IMR-90 (cell line): ENCODE measurements around the gene DET1. TPM values are rescaled to one million over a fixed set of nuclear protein-coding genes. Genes with fewer than 3 reads are reported as not detected.
"Not testable (repeated sequence)": the region's sequence is repeated elsewhere in the genome, so short reads cannot be mapped to it uniquely, and the experiment has no call there.

ENCODE experiments used
- ATAC-seq: fragments of 200-7000 bp; cut with Tn5 transposase; 2 replicates; pipeline ENCODE4 v1.9.1; 2020; ENCODE audit warnings: low read depth, mild to moderate bottlenecking, moderate library complexity
- BruUV-seq: library from RNA; stranded (reverse); fragments of 400-500 nt; replicated peaks from 2 replicates; lab custom pipeline; 2021; lab: Mats Ljungman, UMichigan
- CTCF ChIA-PET: fragments of 300-600 bp; formaldehyde crosslinking; extraction: SDS; loops from one replicate; lab custom pipeline; 2021; ENCODE audit warnings: antibody characterized with exemption; lab: Yijun Ruan, JAX
- POLR2A ChIA-PET: fragments of 300-600 bp; sonication (Branson Sonifier 250); formaldehyde crosslinking; loops from one replicate; lab custom pipeline; 2022; ENCODE audit warnings: antibody characterized with exemption; ENCODE audit not compliant: unreplicated experiment; lab: Charles Lee
- DNase-seq: peaks from one replicate; pipeline ENCODE4 v3.0.0; 2013
- H2AFZ ChIP-seq: replicated peaks from 2 replicates; pipeline ENCODE3; 2013; ENCODE audit warnings: low read length, mild to moderate bottlenecking; ENCODE audit not compliant: poor library complexity
- H2AK5ac ChIP-seq: 2 replicates; pipeline ENCODE4 v1.6.1; 2013; ENCODE audit warnings: low read depth, low read length, inconsistent platforms
- H2AK9ac ChIP-seq: replicated peaks from 2 replicates; pipeline ENCODE3; 2013; ENCODE audit warnings: mild to moderate bottlenecking, low read depth, low read length, moderate library complexity; ENCODE audit not compliant: poor library complexity
- H2BK120ac ChIP-seq: 2 replicates; pipeline ENCODE4 v1.6.1; 2013; ENCODE audit warnings: low read depth, low read length, inconsistent platforms
- H2BK15ac ChIP-seq: 3 replicates; pipeline ENCODE4 v1.6.1; 2013; ENCODE audit warnings: low read depth, low read length, inconsistent platforms
- H2BK20ac ChIP-seq: 2 replicates; pipeline ENCODE4 v1.6.1; 2013; ENCODE audit warnings: low read depth, mild to moderate bottlenecking, inconsistent platforms, low read length, moderate library complexity
- H2BK5ac ChIP-seq: 2 replicates; pipeline ENCODE4 v1.6.1; 2013; ENCODE audit warnings: mild to moderate bottlenecking, low read depth, low read length, inconsistent platforms; ENCODE audit not compliant: poor library complexity, severe bottlenecking
- H3K14ac ChIP-seq: replicated peaks from 2 replicates; pipeline ENCODE4 v1.6.1; 2013; ENCODE audit warnings: low read depth, low read length, inconsistent platforms
- H3K18ac ChIP-seq: 2 replicates; pipeline ENCODE4 v1.6.1; 2013; ENCODE audit warnings: low read depth, low read length, control low read depth
- H3K23ac ChIP-seq: 2 replicates; pipeline ENCODE4 v1.6.1; 2013; ENCODE audit warnings: low read depth, low read length, inconsistent platforms
- H3K27ac ChIP-seq: 2 replicates; pipeline ENCODE4 v1.5.1; 2013; ENCODE audit warnings: mild to moderate bottlenecking, control low read depth, low read length; ENCODE audit not compliant: insufficient read depth
- H3K27me3 ChIP-seq: 2 replicates; pipeline ENCODE4 v1.6.1; 2013; ENCODE audit warnings: low read length; ENCODE audit not compliant: control insufficient read depth, insufficient read depth
- H3K36me3 ChIP-seq: 2 replicates; pipeline ENCODE4 v1.6.1; 2013; ENCODE audit warnings: low read length, mixed read lengths; ENCODE audit not compliant: control insufficient read depth, insufficient read depth
- H3K4ac ChIP-seq: 2 replicates; pipeline ENCODE4 v1.6.1; 2013; ENCODE audit warnings: low read depth, low read length, inconsistent platforms
- H3K4me1 ChIP-seq: 2 replicates; pipeline ENCODE4 v1.6.1; 2013; ENCODE audit warnings: low read length, mixed read lengths; ENCODE audit not compliant: control insufficient read depth, insufficient read depth
- H3K4me2 ChIP-seq: 2 replicates; pipeline ENCODE4 v1.6.1; 2013; ENCODE audit warnings: low read depth, mild to moderate bottlenecking, control low read depth, low read length, moderate library complexity
- H3K4me3 ChIP-seq: 2 replicates; pipeline ENCODE4 v1.5.1; 2013; ENCODE audit warnings: low read depth, mild to moderate bottlenecking, control low read depth, low read length, moderate library complexity; ENCODE audit not compliant: insufficient read depth
- H3K56ac ChIP-seq: 2 replicates; pipeline ENCODE4 v1.6.1; 2013; ENCODE audit warnings: low read length, inconsistent platforms; ENCODE audit not compliant: insufficient read depth; ENCODE audit errors: extremely low read depth
- H3K79me1 ChIP-seq, 2 experiments: 2 replicates each; pipeline ENCODE4 v1.6.1; 2013; ENCODE audit warnings: low read length in 2 of 2, inconsistent platforms in 1 of 2, low read depth in 1 of 2
- H3K9ac ChIP-seq: 2 replicates; pipeline ENCODE4 v1.6.1; 2013; ENCODE audit warnings: low read depth, low read length, control low read depth
- H3K9me1 ChIP-seq: 2 replicates; pipeline ENCODE4 v1.6.1; 2013; ENCODE audit warnings: low read length, inconsistent platforms; ENCODE audit not compliant: insufficient read depth
- H3K9me3 ChIP-seq: 2 replicates; pipeline ENCODE4 v1.6.1; 2013; ENCODE audit warnings: low read length; ENCODE audit not compliant: control insufficient read depth, insufficient read depth
- H4K20me1 ChIP-seq: 2 replicates; pipeline ENCODE4 v1.6.1; 2013; ENCODE audit warnings: low read length, inconsistent platforms; ENCODE audit not compliant: insufficient read depth
- H4K5ac ChIP-seq: 2 replicates; pipeline ENCODE4 v1.6.1; 2013; ENCODE audit warnings: mild to moderate bottlenecking, low read depth, low read length, control low read depth
- H4K8ac ChIP-seq, 2 experiments: 2 replicates each; pipeline ENCODE4 v1.6.1; 2013; ENCODE audit warnings: low read depth in 2 of 2, low read length in 2 of 2, control low read depth in 1 of 2, inconsistent platforms in 1 of 2
- H4K91ac ChIP-seq: 2 replicates; pipeline ENCODE4 v1.6.1; 2013; ENCODE audit warnings: low read depth, low read length, inconsistent platforms; ENCODE audit not compliant: insufficient read depth
- CHD1 ChIP-seq: IDR thresholded peaks from 2 replicates; pipeline ENCODE4 v1.6.1; 2012; ENCODE audit warnings: low read depth, low read length, improper control_type of control experiment
- CTCF ChIP-seq: conservative IDR thresholded peaks from 2 replicates; pipeline ENCODE4 v1.5.1; 2012; ENCODE audit warnings: mild to moderate bottlenecking, low read depth, low read length, improper control_type of control experiment
- FOS ChIP-seq: fragments of 150-350 bp; IDR thresholded peaks from 2 replicates; pipeline ENCODE4 v1.6.1; 2016; ENCODE audit warnings: low read depth, low read length
- MAFK ChIP-seq: IDR thresholded peaks from 2 replicates; pipeline ENCODE4 v1.6.1; 2012; ENCODE audit warnings: low read depth, low read length, improper control_type of control experiment
- MAZ ChIP-seq: IDR thresholded peaks from 2 replicates; pipeline ENCODE4 v1.6.1; 2012; ENCODE audit warnings: low read depth, mild to moderate bottlenecking, low read length, improper control_type of control experiment, moderate library complexity, borderline replicate concordance
- NFE2L2 ChIP-seq: fragments of 150-350 bp; IDR thresholded peaks from 2 replicates; pipeline ENCODE4 v1.6.1; 2016; ENCODE audit warnings: low read depth, mild to moderate bottlenecking, low read length
- POLR2A ChIP-seq: IDR thresholded peaks from 2 replicates; pipeline ENCODE4 v1.6.1; 2012; ENCODE audit warnings: mild to moderate bottlenecking, low read depth, low read length
- RFX5 ChIP-seq: IDR thresholded peaks from 2 replicates; pipeline ENCODE4 v1.8.0; 2012; ENCODE audit warnings: low read depth, mild to moderate bottlenecking, low read length, moderate library complexity
- SMC3 ChIP-seq: fragments of 150-350 bp; IDR thresholded peaks from 2 replicates; pipeline ENCODE4 v1.6.1; 2016; ENCODE audit warnings: low read depth, mild to moderate bottlenecking, antibody characterized with exemption, low read length, moderate library complexity
- WGBS, 2 experiments: methylation state at CpG; one replicate each; pipeline versions ENCODE4 v1.1.5 to v1.1.7; 2013; ENCODE audit warnings: missing lambda C conversion rate in 2 of 2; ENCODE audit not compliant: insufficient read length in 1 of 2; ENCODE audit errors: extremely low coverage in 2 of 2; 5-methylcytosine and 5-hydroxymethylcytosine counted together
- dilution Hi-C: fragments of 300-500 bp; cut with HindIII; formaldehyde crosslinking; loops from one replicate; pipeline ENCODE4 v1.14.3; 2018; ENCODE audit warnings: low sequenced_read_pairs; ENCODE audit not compliant: unreplicated experiment
- in situ Hi-C: fragments of 300-500 bp; cut with MboI; formaldehyde crosslinking; loops from 3 replicates; pipeline ENCODE4 v1.14.3; 2019; ENCODE audit warnings: low sequenced_read_pairs, inconsistent platforms, mixed read lengths
- intact Hi-C: fragments of 100-400 bp; cut with micrococcal nuclease; formaldehyde crosslinking; loops from 2 replicates; pipeline ENCODE4 v1.10.0; 2022
- polyA plus RNA-seq, 3 experiments: library from polyadenylated mRNA; depleted of rRNA; stranded (reverse); fragments of >200 nt; gene quantifications; 2 replicates each; pipeline ENCODE4 v1.2.3, GENCODE V29; 2012; ENCODE audit warnings: low replicate concordance in 1 of 3
- total RNA-seq: library from RNA; depleted of rRNA; stranded (reverse); fragments of >200 nt; gene quantifications from 2 replicates; pipeline ENCODE4 v1.2.3, GENCODE V29; 2012

DET1 gene
- total and polyA plus RNA-seq, 2 of the 4 experiments (the other 2 are of a cell fraction), result 5.6 to 9.1 TPM

DNA sequence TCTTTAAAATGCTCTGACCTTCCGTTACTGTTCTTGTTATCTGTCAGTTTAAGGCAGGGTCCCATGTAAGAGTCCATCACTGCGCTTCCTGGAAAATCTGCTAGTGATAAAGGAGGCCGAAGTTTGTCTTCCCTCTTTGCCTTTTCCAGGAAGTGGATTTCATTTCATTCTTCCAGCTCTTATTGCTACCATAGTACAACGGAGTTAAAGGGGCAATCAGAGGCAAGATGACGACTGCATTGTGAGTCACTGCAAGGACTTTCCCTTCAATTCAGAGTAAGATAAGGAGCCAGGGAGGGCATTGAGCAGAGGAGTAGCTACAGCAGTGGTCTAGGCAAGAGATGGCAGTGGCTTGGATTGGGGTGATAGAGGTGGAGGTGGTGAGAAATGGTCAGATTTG lies 17.2 kb upstream of the DET1 start:
- H3K9me3 ChIP-seq, result no peaks in the 10 kb centered on the region
- no peak overlapping the region for H3K18ac ChIP-seq
- no peak for TF ChIP-seq MAZ
- TF ChIP-seq CTCF, result no peak
- no peak for TF ChIP-seq SMC3
- TF ChIP-seq RFX5, result no peak
- TF ChIP-seq NFE2L2, result no peak
- no peak for TF ChIP-seq MAFK
- TF ChIP-seq CHD1, result no peak
- TF ChIP-seq POLR2A, result no peak
- no peak for TF ChIP-seq FOS
- H3K27me3 ChIP-seq, result no peaks in the 10 kb centered on the region
- no peak overlapping the region for H4K8ac ChIP-seq
- H3K4ac ChIP-seq, result no peak overlapping the region
- POLR2A ChIA-PET, result no interaction called here
- no peaks in the 10 kb centered on the region for H3K4me1 ChIP-seq
- no TSS peak for BruUV-seq
- no peak overlapping the region for H3K4me2 ChIP-seq
- H2AFZ ChIP-seq, result no peak overlapping the region
- dilution Hi-C loops (no loop called here), in situ Hi-C loops (no loop called here), intact Hi-C loops (no loop called here)
- CTCF ChIA-PET, result no interaction called here
- H2BK120ac ChIP-seq, result no peak overlapping the region
- no peak overlapping the region for H2BK15ac ChIP-seq
- H2BK20ac ChIP-seq, result no peak overlapping the region
- no peaks in the 10 kb centered on the region for H4K20me1 ChIP-seq
- no peak overlapping the region for H3K56ac ChIP-seq
- H3K36me3 ChIP-seq, result no peaks in the 10 kb centered on the region
- no peak overlapping the region for H2AK9ac ChIP-seq
- H4K91ac ChIP-seq, result no peak overlapping the region
- no peak overlapping the region for H2BK5ac ChIP-seq
- H3K4me3 ChIP-seq, result no peak overlapping the region
- H2AK5ac ChIP-seq, result no peak overlapping the region
- no peak for ATAC-seq
- H3K14ac ChIP-seq, result no peak overlapping the region
- H3K27ac ChIP-seq, result no peak overlapping the region
- H3K79me1 ChIP-seq, result no peaks in the 10 kb centered on the region
- H3K9me1 ChIP-seq, result no peaks in the 10 kb centered on the region
- H4K5ac ChIP-seq, result no peak overlapping the region
- DNase-seq, result peak; percentile 30
- WGBS, 2 experiments, result no CpG with 5 or more reads among the region's 5 CpGs
- H3K23ac ChIP-seq, result no peak overlapping the region
- no peak overlapping the region for H3K9ac ChIP-seq

- H4K5ac ChIP-seq, intact Hi-C loops, H3K27me3 ChIP-seq, H3K23ac ChIP-seq, H3K36me3 ChIP-seq, H2AK5ac ChIP-seq, DNase-seq, H4K8ac ChIP-seq, H3K27ac ChIP-seq, POLR2A ChIA-PET, H3K56ac ChIP-seq, H2BK20ac ChIP-seq, H3K14ac ChIP-seq, H3K4me3 ChIP-seq, H3K4me1 ChIP-seq, H3K79me1 ChIP-seq, CTCF ChIA-PET, H3K4ac ChIP-seq, H4K91ac ChIP-seq, H2BK120ac ChIP-seq, H2BK15ac ChIP-seq, H3K4me2 ChIP-seq, H3K9me3 ChIP-seq, BruUV-seq, dilution Hi-C loops, H2AK9ac ChIP-seq, H3K9me1 ChIP-seq, H3K9ac ChIP-seq, H2BK5ac ChIP-seq, H4K20me1 ChIP-seq, H2AFZ ChIP-seq, in situ Hi-C loops, H3K18ac ChIP-seq, ATAC-seq: not testable (repeated sequence)
- WGBS, 2 experiments, result no CpG with 5 or more reads among the region's 9 CpGs
Measured at GRCh38 chr15:88559565-88559964, 13.1 kb upstream of the DET1 start.
